HAP-1 (cell line): ENCODE measurements around the gene TSSK3.

Experiments used
- DNase-seq, 2 experiments: peaks; one replicate each; pipeline ENCODE4 v3.0.0-alpha.2; 2016 to 2020; ENCODE audit warnings: low spot score in 2 of 2
- H3K27me3 ChIP-seq: fragments of 250-450 bp; sonication (Bioruptor Pico); 2 replicates; pipeline ENCODE4 v1.5.1; 2020; ENCODE audit warnings: low read depth, mild to moderate bottlenecking, moderate library complexity
- H3K36me3 ChIP-seq: fragments of 250-450 bp; sonication (Bioruptor Pico); replicated peaks from 2 replicates; pipeline ENCODE4 v1.5.1; 2020; ENCODE audit warnings: mild to moderate bottlenecking
- H3K4me1 ChIP-seq: fragments of 250-450 bp; sonication (Bioruptor Pico); 2 replicates; pipeline ENCODE4 v1.5.1; 2020; ENCODE audit warnings: mild to moderate bottlenecking
- H3K4me3 ChIP-seq: fragments of 250-450 bp; sonication (Bioruptor Pico); 2 replicates; pipeline ENCODE4 v1.5.1; 2020; ENCODE audit warnings: mild to moderate bottlenecking, moderate library complexity
- H3K9me3 ChIP-seq: fragments of 250-450 bp; sonication (Bioruptor Pico); 2 replicates; pipeline ENCODE4 v1.5.1; 2020; ENCODE audit warnings: mild to moderate bottlenecking, moderate library complexity
- in situ Hi-C: fragments of 300-500 bp; cut with MboI; formaldehyde crosslinking; loops from 3 replicates; pipeline ENCODE4 v1.14.3; 2020; ENCODE audit warnings: low sequenced_read_pairs, inconsistent platforms, mixed read lengths

TSSK3 gene

GRCh38 chr1:32361308-32361673 is 1.0 kb upstream of the TSSK3 start:
- no peaks in the 10 kb centered on the region for H3K27me3 ChIP-seq
- no peaks in the 10 kb centered on the region for H3K4me1 ChIP-seq
- in situ Hi-C loops, result no loop called here
- H3K36me3 ChIP-seq, result peaks cover 15% of the 10 kb centered on the region
- no peaks in the 10 kb centered on the region for H3K9me3 ChIP-seq
- no peak overlapping the region for H3K4me3 ChIP-seq
- no peak for DNase-seq

GRCh38 chr1:32361674-32362473 is 465 bp upstream of the TSSK3 start:
- Histone ChIP-seq H3K9me3 (no peaks in the 10 kb centered on the region), H3K4me1 (no peaks in the 10 kb centered on the region), H3K27me3 (no peaks in the 10 kb centered on the region), H3K4me3 (no peak overlapping the region), H3K36me3 (peaks cover 19% of the 10 kb centered on the region)
- DNase-seq, result no peak
- in situ Hi-C loops, result no loop called here

- Histone ChIP-seq H3K9me3 (no peaks in the 10 kb centered on the region), H3K4me3 (no peak overlapping the region), H3K36me3 (peaks cover 26% of the 10 kb centered on the region), H3K27me3 (no peaks in the 10 kb centered on the region), H3K4me1 (no peaks in the 10 kb centered on the region)
- no peak for DNase-seq
- in situ Hi-C loops, result no loop called here
These were observed 1.4 kb downstream of the TSSK3 start for GRCh38 chr1:32363713-32364112.

GRCh38 chr1:32364836-32365235 is 2.5 kb downstream of the TSSK3 start:
- H3K4me1 ChIP-seq, result no peaks in the 10 kb centered on the region
- in situ Hi-C loops, result no loop called here
- no peaks in the 10 kb centered on the region for H3K27me3 ChIP-seq
- H3K9me3 ChIP-seq, result no peaks in the 10 kb centered on the region
- H3K36me3 ChIP-seq, result peaks cover 26% of the 10 kb centered on the region
- DNase-seq, result no peak
- no peak overlapping the region for H3K4me3 ChIP-seq

DNA sequence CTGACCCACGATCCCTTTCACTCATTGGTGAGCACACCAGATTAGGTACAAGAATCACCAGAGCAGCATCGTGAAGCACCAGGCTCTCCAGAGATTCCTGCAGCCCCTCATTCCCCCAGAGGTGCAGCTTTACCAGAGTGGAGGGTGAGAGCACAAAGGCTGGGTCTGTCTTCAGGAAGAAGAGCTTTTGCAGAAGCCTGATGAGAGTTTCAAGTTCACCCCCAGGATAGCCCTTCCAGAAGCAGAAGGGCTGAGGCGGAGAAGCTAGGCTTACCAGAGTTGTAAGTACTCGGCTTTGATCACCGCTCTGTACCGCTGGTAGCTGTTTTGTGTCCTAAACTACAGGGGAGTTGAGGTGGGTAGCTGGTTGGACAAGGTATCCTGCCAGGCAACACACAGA is 3.1 kb downstream of the TSSK3 start:
- Histone ChIP-seq H3K4me1 (no peaks in the 10 kb centered on the region), H3K4me3 (no peak overlapping the region), H3K36me3 (peaks cover 29% of the 10 kb centered on the region), H3K27me3 (no peaks in the 10 kb centered on the region), H3K9me3 (no peaks in the 10 kb centered on the region)
- in situ Hi-C loops, result no loop called here
- no peak for DNase-seq

DNA sequence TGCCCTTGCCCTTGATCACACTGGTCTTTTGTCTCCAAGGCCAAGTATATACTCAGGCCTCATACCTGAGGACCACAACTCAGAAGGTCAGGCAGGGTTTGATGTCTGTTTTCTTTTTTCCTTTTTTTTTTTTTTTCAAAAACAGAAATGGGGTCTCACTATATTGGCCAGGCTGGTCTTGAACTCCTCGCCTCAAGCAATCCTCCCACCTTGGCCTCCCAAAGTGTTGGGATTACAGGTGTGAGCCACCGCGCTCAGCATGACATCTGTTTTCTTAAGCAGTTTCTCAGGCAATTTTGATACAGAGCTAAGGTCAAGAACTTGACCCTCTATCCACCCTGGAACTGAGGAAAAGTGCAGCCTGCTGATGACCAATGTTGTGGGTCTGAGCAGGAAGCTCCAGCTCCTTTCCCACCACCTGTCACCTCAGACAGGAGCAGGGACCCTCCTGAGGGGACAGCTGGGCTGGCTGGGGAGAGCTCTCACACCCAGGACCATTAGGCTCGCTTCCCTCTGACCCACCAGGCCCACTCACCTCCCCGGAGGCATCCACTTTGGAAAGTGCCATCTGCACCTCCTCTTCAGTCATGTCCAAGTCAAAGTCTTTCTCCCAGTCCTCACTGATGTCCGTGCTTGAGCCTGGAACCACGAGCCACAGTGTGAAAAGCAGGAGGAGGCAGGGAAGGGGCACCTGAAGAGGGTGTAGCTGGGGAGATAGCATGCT is 5.7 kb downstream of the TSSK3 start:
- no peaks in the 10 kb centered on the region for H3K27me3 ChIP-seq
- no peak overlapping the region for H3K4me3 ChIP-seq
- H3K9me3 ChIP-seq, result no peaks in the 10 kb centered on the region
- no peaks in the 10 kb centered on the region for H3K4me1 ChIP-seq
- in situ Hi-C loops, result no loop called here
- DNase-seq, result no peak
- H3K36me3 ChIP-seq, result peaks cover 42% of the 10 kb centered on the region

- Histone ChIP-seq H3K4me1 (no peaks in the 10 kb centered on the region), H3K9me3 (no peaks in the 10 kb centered on the region), H3K4me3 (no peak overlapping the region), H3K27me3 (no peaks in the 10 kb centered on the region), H3K36me3 (peaks cover 57% of the 10 kb centered on the region)
- DNase-seq, result no peak
- in situ Hi-C loops, result no loop called here
These were observed 9.9 kb downstream of the TSSK3 start for GRCh38 chr1:32372149-32372756.

DNA sequence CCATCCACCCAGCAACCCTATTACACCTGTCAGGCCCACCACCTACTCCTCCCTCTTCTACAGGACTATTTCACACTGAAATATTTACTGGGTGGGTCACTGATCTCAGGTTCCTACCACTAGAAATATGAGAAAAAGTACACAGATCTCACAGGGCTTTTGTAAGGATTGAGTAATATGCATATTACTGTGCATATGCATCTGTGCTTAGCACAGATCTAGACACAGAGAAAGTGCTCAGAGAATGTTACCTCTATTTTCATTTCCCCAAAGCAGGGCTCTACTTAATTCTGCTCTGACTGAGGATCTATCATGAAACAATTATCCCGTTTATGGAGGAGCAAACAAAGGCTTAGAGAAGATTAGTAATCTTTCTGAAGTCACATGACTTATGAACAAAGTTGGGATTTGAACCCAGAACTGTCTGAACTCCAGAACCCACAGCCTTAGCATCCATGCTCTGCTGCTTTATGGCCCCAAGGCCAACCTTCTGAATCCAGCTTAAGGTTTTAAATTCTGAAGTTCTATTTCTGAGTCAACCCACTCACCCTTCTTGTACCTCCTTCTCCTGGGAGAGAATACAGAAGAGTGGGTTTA is 11.8 kb downstream of the TSSK3 start:
- no peak overlapping the region for H3K4me3 ChIP-seq
- H3K36me3 ChIP-seq, result peaks cover 66% of the 10 kb centered on the region
- H3K9me3 ChIP-seq, result no peaks in the 10 kb centered on the region
- in situ Hi-C loops, result no loop called here
- no peaks in the 10 kb centered on the region for H3K27me3 ChIP-seq
- no peaks in the 10 kb centered on the region for H3K4me1 ChIP-seq
- DNase-seq, result no peak

- Histone ChIP-seq H3K9me3 (no peaks in the 10 kb centered on the region), H3K36me3 (peaks cover 69% of the 10 kb centered on the region), H3K4me1 (no peaks in the 10 kb centered on the region), H3K4me3 (no peak overlapping the region), H3K27me3 (no peaks in the 10 kb centered on the region)
- in situ Hi-C loops, result no loop called here
- DNase-seq, result no peak
These were observed 13.9 kb downstream of the TSSK3 start for GRCh38 chr1:32376199-32376598.

- no peaks in the 10 kb centered on the region for H3K4me1 ChIP-seq
- peaks cover 64% of the 10 kb centered on the region for H3K36me3 ChIP-seq
- in situ Hi-C loops, result no loop called here
- DNase-seq, result no peak
- no peaks in the 10 kb centered on the region for H3K27me3 ChIP-seq
- H3K4me3 ChIP-seq, result no peak overlapping the region
- H3K9me3 ChIP-seq, result no peaks in the 10 kb centered on the region
These were observed 15.3 kb downstream of the TSSK3 start for GRCh38 chr1:32377541-32378220.

GRCh38 chr1:32380057-32380456 is 17.7 kb downstream of the TSSK3 start:
- H3K4me1 ChIP-seq, result no peaks in the 10 kb centered on the region
- peaks cover 59% of the 10 kb centered on the region for H3K36me3 ChIP-seq
- H3K27me3 ChIP-seq, result no peaks in the 10 kb centered on the region
- no peak for DNase-seq
- H3K9me3 ChIP-seq, result no peaks in the 10 kb centered on the region
- no peak overlapping the region for H3K4me3 ChIP-seq
- in situ Hi-C loops, result no loop called here

GRCh38 chr1:32386676-32387392 is 24.5 kb downstream of the TSSK3 start:
- in situ Hi-C loops, result no loop called here
- Histone ChIP-seq H3K27me3 (no peaks in the 10 kb centered on the region), H3K4me1 (no peaks in the 10 kb centered on the region), H3K4me3 (no peak overlapping the region), H3K36me3 (peaks cover 35% of the 10 kb centered on the region), H3K9me3 (no peaks in the 10 kb centered on the region)
- no peak for DNase-seq

- H3K36me3 ChIP-seq, result peaks cover 33% of the 10 kb centered on the region
- DNase-seq, result no peak
- in situ Hi-C loops, result no loop called here
These were observed 26.3 kb downstream of the TSSK3 start for GRCh38 chr1:32388641-32389040.

More at GRCh38 chr1:32388641-32389040, 26.3 kb downstream of the TSSK3 start:
- H3K4me3 ChIP-seq, result no peak overlapping the region
- no peaks in the 10 kb centered on the region for H3K9me3 ChIP-seq
- H3K4me1 ChIP-seq, result peaks cover 5% of the 10 kb centered on the region
- no peaks in the 10 kb centered on the region for H3K27me3 ChIP-seq
